Stimulated activated CD8-positive, alpha-beta memory T cell treated with anti-CD3 and anti-CD28 coated beads, Interleukin-15, amount 100 ng/mL, for 1 hour (primary cell): ENCODE measurements around the gene CYP2E1.
"Not testable (repeated sequence)": the region's sequence is repeated elsewhere in the genome, so short reads cannot be mapped to it uniquely, and the experiment has no call there.

Experiments used
- DNase-seq: peaks from one replicate; pipeline ENCODE4 v3.0.0-alpha.2; 2020; ENCODE audit warnings: low read depth

CYP2E1 gene

DNA sequence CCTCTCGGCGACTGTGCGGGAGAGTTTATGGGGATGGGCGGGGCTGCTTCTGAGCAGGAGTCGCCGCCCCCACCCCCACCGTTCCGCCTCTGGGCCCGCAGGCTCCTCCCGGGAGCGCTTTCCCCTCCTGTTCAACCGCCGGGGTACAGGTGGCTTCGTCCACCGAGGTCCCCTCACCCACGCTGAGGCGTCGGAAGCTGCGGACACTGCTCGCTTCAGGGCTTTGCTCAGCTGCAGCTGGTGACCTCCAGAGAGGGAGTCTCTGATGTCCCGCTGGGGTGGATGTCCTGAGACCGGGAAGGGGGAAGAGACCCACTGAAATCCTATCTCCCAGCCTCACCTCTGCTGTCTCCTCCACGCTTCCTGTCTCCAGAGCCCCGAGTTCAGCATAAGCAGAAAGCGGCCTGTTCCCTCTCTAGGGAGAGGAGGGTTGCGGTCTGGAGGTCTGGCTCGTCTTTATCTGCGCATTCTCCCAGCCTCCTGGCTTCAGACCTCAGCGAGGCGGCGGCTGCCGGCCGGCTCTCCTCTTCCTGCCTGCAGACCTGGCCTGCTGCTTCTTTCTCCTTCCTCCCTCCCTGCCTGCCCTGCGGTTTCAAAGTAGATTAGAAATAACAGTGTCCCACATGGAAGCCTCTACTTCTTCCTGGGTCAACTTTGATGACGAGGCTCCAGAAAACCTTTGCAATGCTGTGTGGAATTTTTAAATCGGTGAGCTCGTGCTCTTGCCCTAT is 1.8 kb downstream of the CYP2E1 start:
- DNase-seq: no peak

DNA sequence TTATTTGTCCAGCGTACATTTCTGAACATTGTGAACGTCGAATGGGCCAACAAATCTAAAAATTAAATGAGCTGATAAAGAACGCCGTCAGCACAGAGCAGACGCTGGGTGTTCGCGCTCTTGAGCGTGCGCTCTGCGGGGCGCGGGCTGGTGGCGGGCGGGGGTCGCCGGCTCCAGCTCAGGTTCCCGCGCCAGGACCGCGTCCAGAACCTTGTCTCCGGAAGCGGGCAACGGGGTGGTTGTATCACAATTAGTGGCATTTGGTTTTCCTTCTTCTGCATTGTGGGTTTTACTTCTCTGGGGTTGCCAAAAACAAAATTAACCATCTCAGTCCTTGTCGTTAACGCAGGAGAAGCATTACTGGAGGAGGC is 2.4 kb downstream of the CYP2E1 start:
- no peak for DNase-seq

DNA sequence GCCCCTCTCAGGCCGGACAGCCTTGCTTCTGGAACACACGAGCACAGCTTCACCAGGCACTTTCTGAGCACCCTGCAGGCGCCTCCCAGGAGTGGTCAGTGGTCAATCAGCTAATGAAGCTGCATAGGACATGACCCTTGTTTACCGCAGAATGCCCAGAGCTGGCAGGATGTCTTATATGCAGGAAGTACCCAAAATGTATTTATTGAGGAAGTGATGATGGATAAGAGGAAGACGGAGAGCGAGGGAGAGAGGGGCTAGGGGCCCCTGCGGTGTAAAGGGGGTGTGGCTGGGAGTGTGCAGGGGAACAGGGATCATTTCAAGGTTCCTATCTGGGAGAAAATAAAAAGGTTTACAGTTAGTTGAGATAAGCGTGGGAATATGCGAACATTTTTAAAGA is 3.3 kb downstream of the CYP2E1 start:
- DNase-seq: no peak

DNA sequence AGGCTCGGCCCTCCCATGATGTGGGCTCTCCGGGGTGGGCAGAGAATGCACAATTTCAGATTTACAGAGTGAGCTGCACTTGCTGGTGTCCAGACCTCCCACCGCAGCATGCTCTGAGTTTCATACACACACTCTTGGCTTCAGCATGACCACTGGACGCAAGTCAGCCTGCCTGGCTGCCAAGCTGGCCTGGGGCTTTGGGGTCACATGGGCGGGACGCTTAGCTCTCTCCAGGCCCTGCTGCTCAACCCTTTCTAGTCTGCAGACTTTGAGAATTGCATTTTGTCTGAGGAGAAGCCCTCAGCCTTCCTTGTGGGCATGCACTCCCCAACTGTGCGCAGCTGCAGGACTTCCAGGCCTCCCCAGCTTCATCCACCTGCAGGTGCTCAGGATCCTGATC is 5.7 kb downstream of the CYP2E1 start:
- DNase-seq: no peak

DNA sequence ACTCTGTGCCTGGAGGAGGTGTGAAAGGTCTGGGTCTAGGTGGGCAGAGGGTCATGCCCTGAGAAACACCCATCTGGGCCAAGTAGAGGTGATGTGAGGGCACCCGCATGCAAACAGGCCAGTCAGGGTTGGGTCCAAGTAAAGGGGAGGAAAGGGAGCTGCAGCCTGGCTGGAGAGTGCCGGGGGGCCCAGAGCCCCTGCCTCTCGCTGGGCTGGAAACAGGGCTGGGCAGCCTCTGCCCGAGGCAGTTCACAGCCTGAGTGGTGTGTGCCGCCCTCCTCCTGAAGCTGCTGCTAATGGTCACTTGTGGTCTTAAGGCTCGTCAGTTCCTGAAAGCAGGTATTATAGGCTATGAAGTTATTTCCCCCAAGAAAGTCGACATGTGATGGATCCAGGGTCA is 7.3 kb downstream of the CYP2E1 start:
- no peak for DNase-seq

DNA sequence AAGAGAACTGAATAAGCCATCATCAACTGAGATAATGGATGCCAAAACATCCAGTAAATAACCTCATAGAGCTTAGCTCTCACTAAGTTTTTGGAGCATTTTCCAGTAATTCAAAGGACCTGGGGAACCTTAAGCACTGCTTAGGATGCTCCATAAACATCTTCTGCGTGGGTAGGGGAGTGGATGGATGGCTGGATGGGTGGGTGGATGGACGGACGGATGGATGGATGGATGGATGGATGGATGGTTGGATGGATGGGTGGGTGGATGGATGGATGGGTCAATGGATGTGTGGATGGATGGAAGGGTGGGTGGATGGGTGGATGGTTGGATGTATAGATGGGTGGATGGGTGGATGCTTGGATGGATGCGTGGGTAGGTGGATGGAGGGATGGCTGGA is 9.0 kb downstream of the CYP2E1 start:
- no peak for DNase-seq

DNA sequence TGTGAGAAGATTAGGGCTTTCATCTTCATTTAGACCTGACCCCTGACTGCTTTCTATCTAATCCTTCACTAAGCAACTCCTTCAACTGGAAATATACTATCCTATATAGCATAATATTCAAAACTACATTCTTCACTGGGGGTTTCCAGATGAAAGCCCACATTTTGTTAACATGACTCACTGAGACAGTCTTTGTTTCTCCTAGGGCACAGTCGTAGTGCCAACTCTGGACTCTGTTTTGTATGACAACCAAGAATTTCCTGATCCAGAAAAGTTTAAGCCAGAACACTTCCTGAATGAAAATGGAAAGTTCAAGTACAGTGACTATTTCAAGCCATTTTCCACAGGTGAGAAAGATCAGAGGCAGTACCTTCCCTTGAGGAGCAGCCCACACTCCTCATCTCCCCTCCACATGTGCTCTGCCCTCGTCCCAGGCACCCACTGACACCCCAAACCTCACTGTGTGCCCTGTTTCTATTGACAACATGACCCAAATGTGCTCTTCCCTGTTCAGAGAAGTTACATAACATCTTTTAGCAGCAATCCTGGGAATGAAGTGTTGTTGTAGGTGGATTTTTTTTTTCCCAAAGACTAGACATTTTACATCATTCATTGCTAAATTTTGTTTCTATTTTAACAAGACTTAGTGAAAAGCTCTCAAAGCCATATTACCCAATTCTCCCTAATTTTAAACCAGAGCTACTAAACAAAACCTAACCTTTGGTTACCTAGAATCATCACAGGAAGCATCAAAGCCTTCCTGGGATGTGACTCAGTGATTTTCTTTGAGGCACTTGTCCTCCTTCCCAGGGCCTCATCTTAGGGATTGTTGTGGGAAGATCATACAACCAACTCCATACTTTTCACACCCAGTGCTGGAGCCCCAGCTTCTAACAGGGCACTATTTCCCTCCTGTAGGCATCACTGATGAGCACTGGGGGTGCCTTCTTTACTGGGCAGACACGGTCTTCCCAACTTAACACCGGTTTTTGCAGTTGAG is 10.7 kb downstream of the CYP2E1 start:
- no peak for DNase-seq

DNA sequence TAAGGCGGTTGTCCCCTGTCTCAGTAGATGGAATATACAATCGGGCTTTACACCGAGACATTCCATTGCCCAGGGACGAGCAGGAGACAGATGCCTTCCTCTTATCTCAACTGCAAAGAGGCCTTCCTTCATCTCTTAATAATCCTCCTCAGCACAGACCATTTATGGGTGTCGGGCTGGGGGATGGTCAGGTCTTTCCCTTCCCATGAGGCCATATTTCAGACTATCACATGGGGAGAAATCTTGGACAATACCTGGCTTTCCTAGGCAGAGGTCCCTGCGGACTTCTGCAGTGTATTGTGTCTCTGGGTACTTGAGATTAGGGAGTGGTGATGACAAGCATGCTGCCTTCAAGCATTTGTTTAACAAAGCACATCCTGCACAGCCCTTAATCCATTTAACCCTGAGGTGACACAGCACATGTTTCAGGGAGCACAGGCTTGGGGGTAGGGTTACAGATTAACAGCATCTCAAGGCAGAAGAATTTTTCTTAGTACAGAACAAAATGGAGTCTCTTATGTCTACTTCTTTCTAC is 14.3 kb downstream of the CYP2E1 start:
- DNase-seq: not testable (repeated sequence)

DNA sequence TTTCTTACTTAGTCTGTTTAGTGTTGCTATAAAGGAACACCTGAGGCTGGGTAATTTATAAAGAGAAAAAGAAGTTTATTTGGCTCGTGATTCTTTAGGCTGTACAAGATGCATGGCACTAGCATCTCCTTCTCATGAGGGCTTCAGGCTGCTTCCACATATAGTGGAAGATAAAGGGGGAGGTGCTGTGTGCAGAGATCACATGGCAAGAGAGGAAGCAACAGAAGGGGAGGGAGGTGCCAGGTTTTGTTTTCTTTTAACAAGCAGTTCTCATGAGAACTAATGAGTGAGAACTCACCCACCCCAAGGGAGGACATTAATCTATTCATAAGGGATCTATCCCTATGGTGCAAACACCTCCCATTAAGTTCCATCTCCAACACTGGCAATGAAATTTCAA is 17.3 kb downstream of the CYP2E1 start:
- no peak for DNase-seq

DNA sequence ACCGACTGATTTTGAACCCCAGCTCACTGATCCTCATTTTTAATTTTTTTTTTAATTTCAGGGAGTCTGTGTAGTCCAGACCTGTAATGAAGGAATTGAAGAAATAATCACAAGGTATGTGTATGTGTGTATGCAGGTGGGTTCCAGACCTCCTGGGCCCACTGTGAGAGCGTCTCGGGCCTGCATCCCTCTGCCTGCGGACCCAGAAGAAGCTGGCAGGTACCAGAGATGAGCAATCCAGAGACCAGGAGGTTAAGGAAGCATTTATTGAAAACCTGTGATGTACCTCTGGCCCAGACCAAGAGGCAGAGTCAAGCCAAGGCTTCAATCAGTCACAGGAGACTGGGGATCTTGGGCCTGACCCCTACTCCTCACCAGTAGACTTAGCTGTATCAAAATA is 27.4 kb downstream of the CYP2E1 start:
- DNase-seq: no peak

DNA sequence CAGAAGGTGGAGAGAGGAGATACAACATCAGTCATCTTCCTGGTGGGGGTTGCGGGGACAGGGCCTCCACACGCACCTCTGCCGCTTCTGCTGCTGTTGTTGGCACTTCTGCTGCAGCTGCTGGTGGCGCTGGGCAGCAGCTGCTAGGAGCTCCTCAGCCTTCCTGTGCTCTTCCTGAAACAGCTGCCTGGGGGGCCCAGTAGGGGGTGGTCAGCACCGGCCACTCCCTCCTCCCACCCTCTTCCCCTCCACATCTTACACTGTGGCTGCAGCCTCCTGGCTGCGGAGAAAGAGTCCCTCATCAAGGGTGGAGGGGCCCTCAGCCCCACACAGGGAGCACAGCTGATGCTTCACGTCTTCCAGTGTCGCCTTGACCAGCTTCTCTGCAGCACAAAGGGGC is 28.4 kb downstream of the CYP2E1 start:
- no peak for DNase-seq

DNA sequence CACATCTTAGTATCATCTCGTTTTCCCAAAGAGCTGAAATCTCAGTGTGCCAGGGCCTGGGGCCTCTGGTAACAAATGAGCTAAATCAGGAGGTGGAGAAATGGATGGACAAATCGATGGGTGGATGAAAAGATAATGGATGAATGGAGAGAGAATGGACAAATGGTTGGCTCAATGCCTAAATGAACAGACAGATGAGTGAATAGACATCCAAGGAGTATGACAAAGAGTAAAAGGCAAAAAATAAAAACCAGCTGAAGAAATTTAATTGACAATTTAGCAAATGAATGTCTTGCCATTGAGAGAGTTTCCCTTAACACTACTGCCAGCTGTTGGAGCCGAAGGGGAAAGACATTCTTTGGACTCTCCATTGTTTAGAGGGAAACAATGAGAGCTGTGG is 30.2 kb downstream of the CYP2E1 start:
- no peak for DNase-seq

DNA sequence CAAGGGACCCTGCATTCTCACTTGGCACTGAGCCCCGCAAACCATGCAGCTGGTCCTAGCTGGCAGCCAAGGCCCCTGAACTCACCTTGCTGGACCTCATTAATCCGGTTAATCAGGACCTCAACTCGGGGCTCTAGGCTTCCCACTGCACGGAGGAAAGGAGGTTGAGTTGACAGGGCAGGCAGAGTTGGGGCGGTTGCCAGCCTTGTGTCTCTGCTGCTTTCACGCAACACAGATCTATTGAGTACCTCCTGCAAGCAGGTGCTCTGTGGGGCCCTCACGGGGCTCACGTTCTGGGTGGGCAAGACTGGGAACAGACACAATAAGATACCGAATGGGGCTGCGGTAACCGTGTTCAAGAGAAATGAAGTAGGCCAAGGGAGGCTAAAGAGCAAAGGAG is 32.1 kb downstream of the CYP2E1 start:
- no peak for DNase-seq

DNA sequence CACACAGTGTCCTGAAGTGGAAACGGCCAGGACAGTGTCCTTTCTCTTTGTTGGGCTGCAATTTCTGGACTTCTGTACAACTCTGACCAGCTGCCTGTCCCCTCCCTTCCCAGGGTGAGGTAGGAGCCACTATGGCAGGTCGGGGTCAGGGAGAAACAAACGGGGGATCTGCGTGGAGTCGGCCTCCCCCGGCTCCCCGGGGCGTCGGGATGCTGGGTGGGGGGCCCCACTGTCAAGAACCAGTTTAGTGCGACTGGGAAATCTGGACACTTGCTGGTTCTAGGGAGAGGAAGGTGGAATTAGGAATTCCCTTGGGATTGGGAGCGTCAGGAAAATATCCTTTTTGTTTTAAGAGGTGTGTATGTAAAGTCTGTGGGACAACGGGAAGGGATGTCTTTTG is 37.7 kb downstream of the CYP2E1 start:
- no peak for DNase-seq

DNA sequence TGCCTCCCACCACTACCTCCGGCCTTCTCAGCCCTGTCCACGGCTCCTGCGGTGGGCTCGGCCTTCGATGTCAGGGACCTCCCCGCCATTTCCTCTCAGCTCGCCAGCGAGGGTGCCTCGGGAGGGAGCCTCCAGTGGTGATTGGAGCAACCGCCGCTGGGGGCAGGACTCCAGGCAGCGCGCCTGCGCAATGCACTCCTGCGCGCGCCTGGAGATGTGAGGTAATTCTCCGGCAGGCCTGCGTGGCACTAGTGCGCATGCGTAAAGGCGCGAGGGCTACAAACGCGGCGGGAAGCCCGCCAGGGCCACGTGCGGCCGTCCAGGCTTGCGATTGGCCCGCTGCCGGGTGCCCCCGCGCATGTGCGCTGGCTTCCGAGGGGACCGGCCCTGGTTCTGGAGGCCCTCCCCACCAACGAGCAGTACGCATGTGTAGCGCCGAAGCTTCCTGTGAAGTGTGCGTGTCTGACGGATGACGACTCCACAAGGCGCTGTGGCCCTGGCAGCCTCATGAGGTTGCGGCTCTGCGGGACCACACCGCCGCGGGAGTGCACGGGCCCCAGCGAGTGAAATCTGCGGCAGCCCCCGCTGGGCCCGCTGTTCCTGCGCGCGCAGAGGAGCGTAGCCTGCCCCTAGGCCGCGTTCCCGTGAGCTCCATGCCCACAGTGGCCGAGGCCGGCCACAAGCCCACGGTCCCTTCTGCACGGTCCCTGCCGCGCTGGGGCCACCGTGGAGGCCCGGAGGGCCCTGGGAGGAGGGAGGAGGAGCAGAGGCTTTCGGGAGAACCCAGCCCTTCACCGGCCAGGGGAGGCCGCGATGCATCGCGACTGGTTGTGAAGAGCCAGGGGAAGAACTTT is 38.5 kb downstream of the CYP2E1 start, which contains the start of gene SYCE1:
SYCE1 (minus strand) TSS at position 143 of the 854 bp plus-strand sequence; CDS start at position 89, 54 bp downstream.
- no peak for DNase-seq

DNA sequence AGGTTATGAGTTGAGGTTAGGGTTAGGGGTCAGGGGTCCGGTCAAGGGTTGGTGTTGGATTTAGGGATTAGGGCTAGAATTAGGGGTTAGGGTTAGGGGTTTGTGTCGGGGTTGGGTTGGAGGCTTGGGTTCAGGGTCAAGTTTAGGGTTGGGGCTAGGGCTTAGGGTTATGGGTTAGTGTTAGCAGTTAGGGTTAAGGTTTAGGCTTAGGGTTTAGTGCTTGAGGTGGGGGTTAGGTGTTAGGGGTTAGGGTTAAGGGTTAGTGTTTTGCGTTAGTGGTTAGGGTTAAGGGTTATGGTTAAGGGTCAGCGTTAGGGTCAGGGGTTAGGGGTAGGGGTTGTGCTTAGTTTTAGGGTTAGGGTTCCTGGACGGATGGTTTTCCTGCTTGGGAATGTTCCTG is 40.0 kb downstream of the CYP2E1 start:
- DNase-seq: no peak

DNA sequence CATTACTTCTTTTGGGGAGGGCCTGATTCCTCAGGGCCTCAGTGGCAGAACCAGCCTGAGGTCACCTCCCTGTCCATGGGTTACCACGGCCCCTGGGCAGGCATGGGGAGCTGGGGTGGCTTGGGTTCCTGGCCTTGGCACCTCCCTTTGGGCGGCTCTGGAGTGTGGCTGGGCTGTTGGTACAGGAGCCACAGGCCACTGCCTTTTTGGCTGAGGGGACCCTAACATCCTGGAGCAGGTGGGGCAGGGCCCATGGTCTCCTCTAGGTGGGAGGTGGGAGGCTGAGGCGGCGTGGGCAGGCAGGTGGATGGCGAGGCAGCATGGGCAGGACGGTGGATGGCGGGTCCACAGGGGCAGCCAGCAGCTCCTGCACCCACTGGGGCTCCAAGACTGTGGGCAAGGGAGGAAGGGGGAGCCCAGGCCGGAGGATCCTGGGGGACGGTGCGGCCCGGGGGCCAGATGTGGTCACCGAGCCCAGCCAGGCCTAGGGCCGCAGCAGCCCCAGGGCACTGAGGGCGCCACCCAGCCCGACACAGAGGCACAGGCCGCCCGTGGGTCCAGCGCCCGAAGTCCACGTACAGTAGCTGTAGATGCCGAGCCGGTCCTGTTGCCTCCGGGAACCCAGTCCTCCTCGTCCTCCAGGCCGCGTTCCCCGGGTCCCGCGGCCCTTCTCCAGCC is 40.6 kb downstream of the CYP2E1 start:
- DNase-seq: no peak

DNA sequence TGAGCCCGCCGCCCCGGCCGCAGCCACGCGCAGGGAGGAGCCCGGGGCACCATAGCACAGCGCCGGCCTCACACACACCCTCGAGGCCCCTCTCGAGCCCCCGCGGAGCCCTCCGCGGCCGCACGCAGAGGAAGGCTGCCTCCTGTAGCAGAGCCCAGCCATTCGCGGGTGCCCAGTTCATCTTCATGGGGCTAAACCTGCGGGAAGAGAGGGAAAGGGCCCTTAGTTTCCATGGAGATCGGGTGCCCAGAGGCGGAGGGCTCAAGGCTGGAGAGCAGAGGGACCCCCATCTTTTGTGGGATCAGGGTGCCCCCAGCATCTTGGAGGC is 41.1 kb downstream of the CYP2E1 start:
- DNase-seq: no peak

DNA sequence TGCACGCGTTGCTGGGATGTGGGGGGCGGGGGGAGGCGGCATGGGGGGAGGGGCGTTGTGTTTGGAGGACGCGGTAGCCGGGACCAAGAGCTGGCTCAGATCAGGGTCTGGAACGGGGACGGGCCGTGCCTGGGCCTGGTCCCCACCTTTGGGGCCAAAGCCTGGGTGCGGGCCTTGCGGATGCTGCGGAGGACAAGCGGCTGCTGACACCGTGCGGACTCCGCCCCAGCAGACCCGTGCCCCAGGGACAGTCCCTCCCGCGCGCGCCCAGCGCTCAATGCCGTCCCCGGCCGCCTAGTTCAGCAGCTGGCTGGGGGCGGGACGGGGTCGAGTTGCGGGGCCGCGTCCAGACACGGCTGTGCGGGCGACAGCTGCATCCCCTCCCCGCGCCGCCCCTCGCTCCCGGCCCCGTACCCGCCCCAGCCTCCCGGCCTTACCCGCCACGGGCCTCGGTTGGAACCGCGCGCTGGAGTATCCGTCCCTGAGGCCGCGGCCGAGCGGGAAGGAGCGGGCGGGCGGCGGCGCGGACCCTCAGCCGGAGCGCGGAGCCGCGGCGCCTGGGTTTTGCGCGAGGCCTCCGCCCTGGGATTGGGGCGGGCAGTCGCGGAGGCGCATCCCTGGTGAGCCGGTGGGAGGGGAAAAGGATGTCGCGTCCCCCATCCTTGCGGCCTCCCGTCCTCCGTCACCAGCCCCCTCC is 41.8 kb downstream of the CYP2E1 start:
- not testable (repeated sequence) for DNase-seq

DNA sequence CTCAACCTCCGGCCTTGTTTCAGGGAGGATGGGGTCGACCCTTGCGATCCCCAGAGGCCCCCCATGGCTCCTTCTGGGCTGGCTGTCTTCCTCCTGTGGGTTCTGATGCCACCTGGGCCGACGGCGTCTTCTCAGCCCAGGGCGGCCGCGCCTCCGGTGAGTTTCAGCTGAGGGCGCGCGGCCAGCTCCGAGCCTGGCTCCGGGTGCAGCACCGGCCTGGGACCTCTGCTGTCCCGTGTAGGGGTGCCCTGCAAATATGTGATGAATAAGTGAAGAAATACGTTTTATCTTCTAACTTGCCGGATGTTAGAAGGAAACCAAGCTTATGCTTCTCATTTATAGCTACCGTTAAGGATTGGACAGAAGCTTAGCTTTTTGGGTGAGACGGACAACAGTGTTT is 42.6 kb downstream of the CYP2E1 start:
- DNase-seq: not testable (repeated sequence)

DNA sequence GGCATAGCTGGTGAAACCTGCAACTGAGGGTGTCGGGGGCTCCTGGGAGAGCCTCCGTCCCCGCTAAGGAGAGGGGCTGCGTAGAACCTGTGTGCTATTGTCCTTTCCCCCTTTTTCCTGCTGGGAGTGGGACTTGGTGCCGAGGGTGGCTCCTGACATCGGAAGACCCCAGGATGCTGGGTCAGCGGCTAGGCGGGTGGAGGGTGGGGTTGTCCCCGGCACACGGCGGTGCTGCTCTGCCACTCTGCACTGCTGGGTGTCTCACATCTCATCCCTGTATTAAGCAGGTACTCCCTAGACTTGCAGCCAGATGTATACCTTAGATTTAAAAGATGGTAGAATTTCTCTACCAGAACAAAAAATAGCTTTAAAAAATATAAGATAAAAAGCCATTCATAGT is 44.9 kb downstream of the CYP2E1 start:
- not testable (repeated sequence) for DNase-seq
